Caco-2 (cell line): Measurements from ENCODE around the gene DOCK2. TPM values are rescaled to one million over a fixed set of nuclear protein-coding genes. Genes with fewer than 3 reads are reported as not detected.

Source experiments
- BruUV-seq: library from RNA; stranded (reverse); fragments of 400-500 nt; replicated peaks from 2 replicates; lab custom pipeline; 2021; lab: Mats Ljungman, UMichigan
- CTCF ChIA-PET: fragments of 300-600 bp; sonication (Branson Sonifier 250); formaldehyde crosslinking; loops from one replicate; lab custom pipeline; 2022; ENCODE audit warnings: antibody characterized with exemption; lab: Charles Lee
- POLR2A ChIA-PET: fragments of 300-600 bp; sonication (Branson Sonifier 250); formaldehyde crosslinking; loops from one replicate; lab custom pipeline; 2022; ENCODE audit warnings: antibody characterized with exemption; lab: Charles Lee
- DNase-seq, 2 experiments: peaks; one replicate each; pipeline versions ENCODE4 v3.0.0 to v3.0.0-alpha.2; 2020 to 2022
- H3K27me3 ChIP-seq: replicated peaks from 2 replicates; pipeline ENCODE4 v1.6.0; 2011; ENCODE audit warnings: low read length; ENCODE audit not compliant: control insufficient read depth, insufficient read depth
- H3K36me3 ChIP-seq: 2 replicates; pipeline ENCODE4 v1.5.1; 2011; ENCODE audit warnings: low read length; ENCODE audit not compliant: control insufficient read depth, insufficient read depth
- H3K4me1 ChIP-seq: fragments of 250-450 bp; sonication (Bioruptor Pico); 2 replicates; pipeline ENCODE4 v1.5.1; 2020; ENCODE audit warnings: mild to moderate bottlenecking
- H3K4me3 ChIP-seq: 2 replicates; pipeline ENCODE4 v1.5.1; 2011; ENCODE audit warnings: low read depth, mild to moderate bottlenecking, control low read depth, low read length
- H3K9me3 ChIP-seq: fragments of 250-450 bp; sonication (Bioruptor Pico); 2 replicates; pipeline ENCODE4 v1.5.1; 2020; ENCODE audit warnings: mild to moderate bottlenecking, moderate library complexity
- H3K27ac Mint-ChIP-seq: one replicate; pipeline ENCODE4 v1.8.0; 2022; ENCODE audit warnings: mixed read lengths; ENCODE audit not compliant: unreplicated experiment
- H3K27me3 Mint-ChIP-seq: one replicate; pipeline ENCODE4 v1.8.0; 2022; ENCODE audit warnings: mixed read lengths; ENCODE audit not compliant: insufficient read depth, unreplicated experiment
- H3K36me3 Mint-ChIP-seq: one replicate; pipeline ENCODE4 v1.8.0; 2022; ENCODE audit warnings: mild to moderate bottlenecking, mixed read lengths; ENCODE audit not compliant: insufficient read depth, unreplicated experiment
- H3K4me1 Mint-ChIP-seq: one replicate; pipeline ENCODE4 v1.8.0; 2022; ENCODE audit warnings: low read depth, mixed read lengths; ENCODE audit not compliant: unreplicated experiment
- H3K4me3 Mint-ChIP-seq: one replicate; pipeline ENCODE4 v1.8.0; 2022; ENCODE audit warnings: mild to moderate bottlenecking, moderate library complexity, mixed read lengths; ENCODE audit not compliant: unreplicated experiment
- H3K9me3 Mint-ChIP-seq: one replicate; pipeline ENCODE4 v1.8.0; 2022; ENCODE audit warnings: mixed read lengths; ENCODE audit not compliant: unreplicated experiment
- intact Hi-C: fragments of 100-400 bp; cut with micrococcal nuclease; formaldehyde crosslinking; loops from one replicate; pipeline ENCODE4 v1.10.0; 2022; ENCODE audit not compliant: unreplicated experiment
- total RNA-seq: library from RNA; stranded (reverse); gene quantifications from 2 replicates; pipeline ENCODE4 v1.2.3, GENCODE V29; 2022
- TF ChIP-seq, protein P1 (sequence below), 2 experiments: fragments of 200-600 bp in 1 of 2; IDR thresholded peaks; 1 replicate in 1 of 2; 2 replicates in 1 of 2; pipeline versions ENCODE4 v1.5.1 to v1.8.0; 2011 to 2022; ENCODE audit warnings: antibody characterized with exemption in 1 of 2, control low read depth in 1 of 2, inconsistent platforms in 1 of 2, low read depth in 1 of 2, low read length in 1 of 2, mild to moderate bottlenecking in 1 of 2, moderate library complexity in 1 of 2; ENCODE audit not compliant: insufficient read depth in 1 of 2, severe bottlenecking in 1 of 2, unreplicated experiment in 1 of 2

DOCK2 gene
- total RNA-seq, 1 experiment from 2014 or later = 0.09 TPM

DNA sequence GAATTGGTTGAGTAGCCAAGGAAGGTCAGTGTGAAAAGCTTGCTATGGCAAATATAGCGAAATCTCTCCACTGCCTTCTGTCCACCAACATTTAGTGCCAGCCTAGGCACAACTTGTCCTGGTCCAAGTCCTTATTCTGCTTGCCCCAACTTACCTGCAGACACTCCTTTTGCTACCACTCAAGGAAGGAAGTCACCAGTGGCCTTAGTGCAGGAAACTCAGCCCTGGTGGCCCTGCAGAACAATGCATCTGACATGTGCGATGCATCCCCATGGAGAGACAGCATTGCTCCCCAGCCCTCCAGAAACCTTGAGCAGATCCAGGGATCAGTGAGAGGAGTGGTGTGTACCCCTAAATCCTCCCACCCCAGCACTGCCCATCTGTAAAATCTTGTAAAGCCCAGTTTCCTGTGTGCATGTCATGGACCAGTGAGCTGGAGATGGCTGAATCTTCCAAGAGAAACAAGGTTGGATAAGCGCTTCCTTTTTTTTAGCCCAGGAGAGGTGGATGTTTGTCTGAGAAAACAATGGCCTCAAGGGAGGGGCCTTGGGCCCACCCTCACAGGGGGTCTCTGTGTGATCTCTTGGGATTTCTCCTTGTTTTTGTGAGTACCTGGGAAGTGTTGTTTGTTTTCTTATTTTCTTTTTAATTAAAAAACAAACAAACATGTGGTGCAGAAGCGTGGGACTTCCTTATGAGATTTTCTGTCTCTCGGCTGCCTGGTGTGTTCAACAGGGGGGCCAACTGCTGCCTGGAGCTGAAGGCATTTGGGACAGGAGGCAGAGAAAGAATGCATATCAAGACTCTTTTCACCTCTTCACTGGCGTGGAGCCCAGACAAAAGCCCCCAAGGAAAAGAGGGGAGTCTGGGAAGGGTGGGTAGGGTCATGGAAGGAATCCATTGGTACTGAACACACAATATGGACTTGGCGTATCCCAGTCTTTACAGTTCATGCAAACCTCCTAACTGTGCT, 472.3 kb downstream of the DOCK2 start:
- intact Hi-C loops = no loop called here
- peaks cover 14% of the 10 kb centered on the region for H3K27me3 Mint-ChIP-seq
- Histone ChIP-seq H3K36me3 (no peaks in the 10 kb centered on the region), H3K4me3 (no peak overlapping the region), H3K9me3 (no peaks in the 10 kb centered on the region), H3K4me1 (no peaks in the 10 kb centered on the region), H3K27me3 (no peaks in the 10 kb centered on the region)
- no peaks in the 10 kb centered on the region for H3K36me3 Mint-ChIP-seq
- no peak for DNase-seq
- H3K4me1 Mint-ChIP-seq = peaks cover 7% of the 10 kb centered on the region
- TF ChIP-seq, protein P1, sequence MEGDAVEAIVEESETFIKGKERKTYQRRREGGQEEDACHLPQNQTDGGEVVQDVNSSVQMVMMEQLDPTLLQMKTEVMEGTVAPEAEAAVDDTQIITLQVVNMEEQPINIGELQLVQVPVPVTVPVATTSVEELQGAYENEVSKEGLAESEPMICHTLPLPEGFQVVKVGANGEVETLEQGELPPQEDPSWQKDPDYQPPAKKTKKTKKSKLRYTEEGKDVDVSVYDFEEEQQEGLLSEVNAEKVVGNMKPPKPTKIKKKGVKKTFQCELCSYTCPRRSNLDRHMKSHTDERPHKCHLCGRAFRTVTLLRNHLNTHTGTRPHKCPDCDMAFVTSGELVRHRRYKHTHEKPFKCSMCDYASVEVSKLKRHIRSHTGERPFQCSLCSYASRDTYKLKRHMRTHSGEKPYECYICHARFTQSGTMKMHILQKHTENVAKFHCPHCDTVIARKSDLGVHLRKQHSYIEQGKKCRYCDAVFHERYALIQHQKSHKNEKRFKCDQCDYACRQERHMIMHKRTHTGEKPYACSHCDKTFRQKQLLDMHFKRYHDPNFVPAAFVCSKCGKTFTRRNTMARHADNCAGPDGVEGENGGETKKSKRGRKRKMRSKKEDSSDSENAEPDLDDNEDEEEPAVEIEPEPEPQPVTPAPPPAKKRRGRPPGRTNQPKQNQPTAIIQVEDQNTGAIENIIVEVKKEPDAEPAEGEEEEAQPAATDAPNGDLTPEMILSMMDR (IDR thresholded peaks at IDR 0.05; ENCODE audit: insufficient read depth in 1 of 2, low read depth in 1 of 2, low read length in 1 of 2, severe bottlenecking in 1 of 2, unreplicated experiment in 1 of 2) = no peak
- H3K27ac Mint-ChIP-seq = no peak overlapping the region
- H3K9me3 Mint-ChIP-seq = no peaks in the 10 kb centered on the region
- no peak overlapping the region for H3K4me3 Mint-ChIP-seq
- no TSS peak for BruUV-seq
- CTCF ChIA-PET = no interaction called here
- POLR2A ChIA-PET = no interaction called here

DNA sequence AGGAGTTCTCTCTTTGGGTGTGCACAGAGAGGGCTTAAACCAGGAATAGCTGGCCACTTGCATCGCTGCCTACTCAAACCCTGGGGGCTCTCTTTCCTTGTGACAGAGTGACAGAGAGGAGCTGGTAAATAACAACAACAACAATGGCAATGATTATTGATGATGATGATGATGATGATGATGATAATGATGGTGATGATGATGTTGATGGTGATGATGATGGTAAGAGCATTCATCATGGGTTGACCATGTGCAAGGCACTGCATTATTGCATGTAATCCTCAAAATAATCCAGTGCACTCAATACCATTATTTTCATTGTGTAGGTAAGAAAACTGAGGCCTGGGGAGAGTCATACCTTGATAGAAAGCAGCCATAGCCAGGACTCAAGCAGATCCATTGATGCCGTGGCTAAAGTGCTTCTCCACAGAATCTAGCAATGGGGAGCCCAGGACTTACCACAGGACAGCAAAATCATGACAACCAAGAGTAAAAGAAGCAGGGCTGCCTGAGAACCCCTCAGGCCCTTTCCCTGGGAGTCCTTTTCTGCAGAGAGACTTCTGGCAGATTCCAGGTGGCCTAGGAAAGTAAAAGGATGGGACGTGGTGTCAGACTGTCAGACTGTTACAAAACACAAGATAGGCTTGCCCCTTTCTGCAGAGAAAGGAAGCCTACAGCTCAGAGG, 473.5 kb downstream of the DOCK2 start:
- DNase-seq = no peak
- no peaks in the 10 kb centered on the region for H3K36me3 Mint-ChIP-seq
- no peaks in the 10 kb centered on the region for H3K36me3 ChIP-seq
- TF ChIP-seq, protein P1 (IDR thresholded peaks at IDR 0.05; ENCODE audit: insufficient read depth in 1 of 2, low read depth in 1 of 2, low read length in 1 of 2, severe bottlenecking in 1 of 2, unreplicated experiment in 1 of 2) = no peak
- no peaks in the 10 kb centered on the region for H3K9me3 ChIP-seq
- H3K4me1 Mint-ChIP-seq = peaks cover 1% of the 10 kb centered on the region
- H3K9me3 Mint-ChIP-seq = no peaks in the 10 kb centered on the region
- CTCF ChIA-PET = interaction anchor here (0.7 kb wide), 1 partner anchor 74 kb away, joined by 3 read pairs; no protein-coding TSS in a partner anchor
- H3K4me1 ChIP-seq = no peaks in the 10 kb centered on the region
- no peak overlapping the region for H3K4me3 Mint-ChIP-seq
- no peak overlapping the region for H3K4me3 ChIP-seq
- no peak overlapping the region for H3K27ac Mint-ChIP-seq
- intact Hi-C loops = no loop called here
- H3K27me3 ChIP-seq = no peaks in the 10 kb centered on the region
- H3K27me3 Mint-ChIP-seq = peaks cover 11% of the 10 kb centered on the region
- no TSS peak for BruUV-seq
- POLR2A ChIA-PET = no interaction called here

DNA sequence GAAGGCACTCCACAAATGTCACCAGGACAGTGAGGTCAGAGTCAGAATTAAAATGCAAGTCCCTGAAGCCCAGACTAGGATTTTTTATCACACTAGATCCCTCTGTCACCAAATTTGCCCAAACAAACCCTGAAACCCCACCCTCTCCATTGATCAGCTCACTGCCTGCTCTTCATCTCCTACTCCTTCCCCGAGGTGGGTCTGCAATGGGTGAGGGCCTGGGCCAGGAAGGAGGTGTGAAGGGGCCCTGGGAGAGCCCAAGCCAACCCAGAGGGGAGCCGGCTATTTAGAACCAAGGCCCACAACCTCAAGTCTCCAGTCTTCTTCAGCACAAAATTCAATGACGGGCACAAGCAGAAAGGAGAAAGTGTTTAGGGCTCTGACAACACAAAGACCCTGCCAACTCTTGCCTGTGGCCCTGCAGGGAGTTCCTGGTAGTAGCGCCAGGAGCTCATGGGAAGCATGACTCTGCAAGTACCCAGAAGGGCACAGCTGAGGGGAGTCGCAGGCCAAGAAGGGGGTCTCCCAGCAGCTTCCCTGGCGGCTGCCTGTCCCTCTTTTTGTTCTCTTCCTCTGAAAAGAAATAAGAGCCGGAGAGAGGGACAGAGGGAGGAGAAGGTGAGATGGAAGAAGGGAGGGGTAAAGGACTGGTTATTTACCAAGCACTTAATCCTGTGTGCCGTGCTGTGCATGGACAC, 474.2 kb downstream of the DOCK2 start:
- H3K4me3 Mint-ChIP-seq = no peak overlapping the region
- no TSS peak for BruUV-seq
- no peaks in the 10 kb centered on the region for H3K36me3 Mint-ChIP-seq
- Histone ChIP-seq H3K9me3 (no peaks in the 10 kb centered on the region), H3K36me3 (no peaks in the 10 kb centered on the region), H3K4me3 (no peak overlapping the region), H3K4me1 (no peaks in the 10 kb centered on the region), H3K27me3 (no peaks in the 10 kb centered on the region)
- no peaks in the 10 kb centered on the region for H3K4me1 Mint-ChIP-seq
- TF ChIP-seq, protein P1 (IDR thresholded peaks at IDR 0.05; ENCODE audit: insufficient read depth in 1 of 2, low read depth in 1 of 2, low read length in 1 of 2, severe bottlenecking in 1 of 2, unreplicated experiment in 1 of 2) = no peak
- ChIA-PET CTCF (interaction anchor here (0.7 kb wide), 1 partner anchor 73 kb away, joined by 3 read pairs; no protein-coding TSS in a partner anchor), POLR2A (no interaction called here)
- no peak overlapping the region for H3K27ac Mint-ChIP-seq
- no peaks in the 10 kb centered on the region for H3K9me3 Mint-ChIP-seq
- no peak for DNase-seq
- intact Hi-C loops = no loop called here
- H3K27me3 Mint-ChIP-seq = peaks cover 11% of the 10 kb centered on the region
